GM23338 (cell line): ENCODE data around the gene LIX1L. TPM values are rescaled to one million over a fixed set of nuclear protein-coding genes. Genes with fewer than 3 reads are reported as not detected.

Experiments used
- CREB1 ChIP-seq: fragments of 250-450 bp; sonication (Bioruptor Pico); IDR thresholded peaks from 2 replicates; pipeline ENCODE4 v1.5.0; 2020; ENCODE audit warnings: low read depth, mild to moderate bottlenecking, moderate library complexity
- ETS1 ChIP-seq: IDR thresholded peaks from 2 replicates; pipeline ENCODE4 v1.6.1; 2016; ENCODE audit warnings: antibody characterized with exemption
- EZH2 ChIP-seq: fragments of 200-600 bp; sonication (generic); IDR thresholded peaks from one replicate; pipeline ENCODE4 v1.8.0; 2017; ENCODE audit warnings: antibody characterized with exemption, mild to moderate bottlenecking, low read depth; ENCODE audit not compliant: unreplicated experiment
- EZH2phosphoT487 ChIP-seq: fragments of 200-600 bp; sonication (generic); IDR thresholded peaks from one replicate; pipeline ENCODE4 v1.8.1; 2018; ENCODE audit warnings: antibody characterized with exemption; ENCODE audit not compliant: unreplicated experiment
- JUNB ChIP-seq: IDR thresholded peaks from one replicate; pipeline ENCODE4 v1.6.1; 2016; ENCODE audit warnings: antibody characterized with exemption; ENCODE audit not compliant: unreplicated experiment
- REST ChIP-seq: IDR thresholded peaks from one replicate; pipeline ENCODE4 v1.6.1; 2018; ENCODE audit warnings: antibody characterized with exemption; ENCODE audit not compliant: unreplicated experiment
- ZNF114 ChIP-seq: fragments of 250-450 bp; sonication (Bioruptor Pico); IDR thresholded peaks from 2 replicates; pipeline ENCODE4 v1.5.0; 2020; ENCODE audit warnings: mild to moderate bottlenecking, moderate library complexity
- ZNF331 ChIP-seq: fragments of 250-450 bp; sonication (Bioruptor Pico); IDR thresholded peaks from 2 replicates; pipeline ENCODE4 v1.5.0; 2020; ENCODE audit warnings: low read depth, mild to moderate bottlenecking, moderate library complexity
- ZNF462 ChIP-seq: fragments of 250-450 bp; sonication (Bioruptor Pico); IDR thresholded peaks from 2 replicates; pipeline ENCODE4 v1.5.0; 2020; ENCODE audit warnings: mild to moderate bottlenecking, moderate library complexity
- polyA plus RNA-seq: library from polyadenylated mRNA; unstranded; fragments of >200 nt; fragmentation: Nextera tagmentation; extraction: Ambion mirVana; gene quantifications from 2 replicates; pipeline ENCODE4 v1.2.1, GENCODE V29; 2016
- total RNA-seq: library from RNA; depleted of rRNA; stranded (reverse); fragments of >200 nt; shearing (Covaris generic); gene quantifications from 2 replicates; pipeline ENCODE4 v1.2.3, GENCODE V29; 2014

Gene LIX1L
- total and polyA plus RNA-seq, 2 experiments from 2014 or later: 0.76 to 2.6 TPM

GRCh38 chr1:145927063-145927886 lies 30.5 kb downstream of the LIX1L start, which contains the start of gene RBM8A (continued):
- TF ChIP-seq ZNF462 (CRISPR knock-in tag) (no peak), ZNF331 (no peak), ZNF114 (no peak), REST (no peak), EZH2phosphoT487 (no peak), EZH2 (no peak), ETS1 (peak; percentile 72), CREB1 (CRISPR knock-in tag) (peak; percentile 84), JUNB (no peak)
